A673 (cell line): ENCODE results near the gene CTNNA3. TPM values are rescaled to one million over a fixed set of nuclear protein-coding genes. Genes with fewer than 3 reads are reported as not detected.

Experiments
- BruUV-seq: library from RNA; stranded (reverse); fragments of 400-500 nt; replicated peaks from 2 replicates; lab custom pipeline; 2021; lab: Mats Ljungman, UMichigan
- CTCF ChIA-PET: fragments of 300-600 bp; sonication (Branson Sonifier 250); formaldehyde crosslinking; loops from one replicate; lab custom pipeline; 2022; ENCODE audit warnings: antibody characterized with exemption; lab: Charles Lee
- POLR2A ChIA-PET: fragments of 300-600 bp; sonication (Branson Sonifier 250); formaldehyde crosslinking; loops from one replicate; lab custom pipeline; 2022; ENCODE audit warnings: antibody characterized with exemption; ENCODE audit not compliant: low non-redundant PET; lab: Charles Lee
- DNase-seq: peaks from one replicate; pipeline ENCODE4 v3.0.0-alpha.2; 2015; ENCODE audit warnings: low spot score
- H3K27ac ChIP-seq: fragments of 200-600 bp; sonication (generic); 2 replicates; pipeline ENCODE4 v1.5.1; 2016; ENCODE audit warnings: mixed run types, low read depth, mild to moderate bottlenecking, mixed read lengths, antibody characterized with exemption, low read length; ENCODE audit not compliant: poor library complexity, severe bottlenecking
- H3K27me3 ChIP-seq: fragments of 200-600 bp; sonication (generic); replicated peaks from 2 replicates; pipeline ENCODE4 v1.6.1; 2017; ENCODE audit warnings: mixed run types, low read depth, mild to moderate bottlenecking, mixed read lengths, antibody characterized with exemption, low read length; ENCODE audit not compliant: insufficient read depth, poor library complexity
- H3K36me3 ChIP-seq: fragments of 200-600 bp; sonication (generic); 2 replicates; pipeline ENCODE4 v1.6.1; 2016; ENCODE audit warnings: mixed run types, mild to moderate bottlenecking, mixed read lengths, antibody characterized with exemption, low read length; ENCODE audit not compliant: insufficient read depth, poor library complexity, severe bottlenecking
- H3K4me1 ChIP-seq: fragments of 200-600 bp; sonication (generic); 2 replicates; pipeline ENCODE4 v1.6.1; 2017; ENCODE audit warnings: mixed run types, mild to moderate bottlenecking, mixed read lengths, antibody characterized with exemption, low read length; ENCODE audit not compliant: insufficient read depth, poor library complexity, severe bottlenecking
- H3K4me3 ChIP-seq: fragments of 200-600 bp; sonication (generic); 2 replicates; pipeline ENCODE4 v1.5.1; 2016; ENCODE audit warnings: low read depth, mixed run types, mild to moderate bottlenecking, mixed read lengths, low read length; ENCODE audit not compliant: poor library complexity, severe bottlenecking
- H3K9me3 ChIP-seq: fragments of 200-600 bp; sonication (generic); 2 replicates; pipeline ENCODE4 v1.6.1; 2016; ENCODE audit warnings: mixed run types, low read depth, mild to moderate bottlenecking, mixed read lengths, antibody characterized with exemption, low read length; ENCODE audit not compliant: poor library complexity, severe bottlenecking
- EZH2 ChIP-seq: fragments of 200-600 bp; sonication (generic); IDR thresholded peaks from 2 replicates; pipeline ENCODE4 v1.6.1; 2017; ENCODE audit warnings: borderline replicate concordance, low read depth, mild to moderate bottlenecking, mixed read lengths, antibody characterized with exemption, low read length; ENCODE audit not compliant: poor library complexity, severe bottlenecking
- intact Hi-C: fragments of 100-400 bp; cut with micrococcal nuclease; formaldehyde crosslinking; loops from one replicate; pipeline ENCODE4 v1.10.0; 2022; ENCODE audit not compliant: unreplicated experiment
- total RNA-seq: library from RNA; stranded (reverse); gene quantifications from 2 replicates; pipeline ENCODE4 v1.2.3, GENCODE V29; 2021
- TF ChIP-seq, protein P1 (sequence below): fragments of 300-800, 200-600 bp; sonication (generic); conservative IDR thresholded peaks from 2 replicates; pipeline ENCODE4 v1.5.1; 2017; ENCODE audit warnings: low read depth, mild to moderate bottlenecking, antibody characterized with exemption, low read length, moderate library complexity, mixed read lengths

Gene CTNNA3
- total RNA-seq, 1 experiment from 2014 or later = not detected

DNA sequence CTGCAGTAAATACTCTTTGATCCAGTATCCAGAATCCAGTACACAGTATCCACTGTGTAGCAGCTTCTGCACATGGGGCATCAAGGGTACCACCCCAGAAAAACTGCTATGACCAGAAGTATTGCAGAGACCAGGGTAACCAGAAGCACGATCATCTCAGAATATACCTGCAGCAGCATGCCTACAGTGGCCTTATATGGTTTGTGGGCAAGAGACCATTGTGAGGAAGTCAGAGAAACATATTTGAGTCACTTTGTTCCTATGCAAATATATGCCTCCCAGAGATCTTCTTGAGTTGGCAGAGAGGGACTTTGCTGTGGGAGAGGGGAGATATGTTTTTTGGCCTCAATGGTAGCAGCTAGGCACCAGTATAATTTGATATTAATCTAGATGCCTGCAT, 976.5 kb downstream of the CTNNA3 start:
- Histone ChIP-seq H3K9me3 (no peaks in the 10 kb centered on the region), H3K4me1 (no peaks in the 10 kb centered on the region), H3K27me3 (no peaks in the 10 kb centered on the region), H3K27ac (no peak overlapping the region), H3K4me3 (no peak overlapping the region), H3K36me3 (no peaks in the 10 kb centered on the region)
- intact Hi-C loops = no loop called here
- BruUV-seq = no TSS peak
- CTCF ChIA-PET = no interaction called here
- TF ChIP-seq EZH2 = no peak
- TF ChIP-seq, protein P1, sequence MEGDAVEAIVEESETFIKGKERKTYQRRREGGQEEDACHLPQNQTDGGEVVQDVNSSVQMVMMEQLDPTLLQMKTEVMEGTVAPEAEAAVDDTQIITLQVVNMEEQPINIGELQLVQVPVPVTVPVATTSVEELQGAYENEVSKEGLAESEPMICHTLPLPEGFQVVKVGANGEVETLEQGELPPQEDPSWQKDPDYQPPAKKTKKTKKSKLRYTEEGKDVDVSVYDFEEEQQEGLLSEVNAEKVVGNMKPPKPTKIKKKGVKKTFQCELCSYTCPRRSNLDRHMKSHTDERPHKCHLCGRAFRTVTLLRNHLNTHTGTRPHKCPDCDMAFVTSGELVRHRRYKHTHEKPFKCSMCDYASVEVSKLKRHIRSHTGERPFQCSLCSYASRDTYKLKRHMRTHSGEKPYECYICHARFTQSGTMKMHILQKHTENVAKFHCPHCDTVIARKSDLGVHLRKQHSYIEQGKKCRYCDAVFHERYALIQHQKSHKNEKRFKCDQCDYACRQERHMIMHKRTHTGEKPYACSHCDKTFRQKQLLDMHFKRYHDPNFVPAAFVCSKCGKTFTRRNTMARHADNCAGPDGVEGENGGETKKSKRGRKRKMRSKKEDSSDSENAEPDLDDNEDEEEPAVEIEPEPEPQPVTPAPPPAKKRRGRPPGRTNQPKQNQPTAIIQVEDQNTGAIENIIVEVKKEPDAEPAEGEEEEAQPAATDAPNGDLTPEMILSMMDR = no peak
- POLR2A ChIA-PET = no interaction called here
- no peak for DNase-seq

DNA sequence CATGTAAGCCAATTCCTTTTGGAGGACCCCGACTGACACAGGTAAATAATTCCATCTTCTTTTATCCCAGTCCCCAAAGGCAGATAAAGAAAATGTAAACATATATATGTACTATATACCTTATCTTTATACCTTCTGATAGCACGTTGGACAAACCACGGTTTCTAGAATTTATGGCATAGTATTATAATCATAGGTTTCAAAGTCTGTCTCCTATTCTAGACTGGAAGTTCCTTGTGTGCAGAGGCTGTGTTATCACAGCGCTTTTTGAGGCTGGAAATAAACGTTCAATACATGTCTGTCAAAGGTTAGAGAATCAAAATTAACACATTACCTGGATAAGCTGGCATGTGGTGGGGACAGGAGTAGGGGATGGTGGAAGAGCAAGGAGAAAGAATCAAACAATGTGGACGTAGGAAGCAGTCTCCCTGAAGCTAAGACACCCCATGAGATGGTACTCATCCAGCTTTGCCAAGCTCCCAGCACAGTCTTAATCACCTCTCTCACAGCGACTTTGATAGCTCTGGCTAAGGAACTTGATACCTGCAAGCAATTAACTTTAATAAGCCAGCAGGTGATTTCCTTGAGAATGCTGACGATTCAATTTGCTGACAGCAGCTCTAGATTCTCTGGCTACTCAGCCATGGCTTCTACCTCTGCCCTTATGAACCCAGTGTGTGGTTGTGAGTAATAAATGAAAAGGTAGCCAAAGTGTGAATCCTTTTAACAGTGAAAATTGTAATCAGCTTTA, 978.6 kb downstream of the CTNNA3 start:
- Histone ChIP-seq H3K27me3 (no peaks in the 10 kb centered on the region), H3K4me3 (no peak overlapping the region), H3K9me3 (no peaks in the 10 kb centered on the region), H3K27ac (no peak overlapping the region), H3K36me3 (no peaks in the 10 kb centered on the region), H3K4me1 (no peaks in the 10 kb centered on the region)
- no TSS peak for BruUV-seq
- intact Hi-C loops = no loop called here
- no peak for DNase-seq
- ChIA-PET CTCF (no interaction called here), POLR2A (no interaction called here)
- no peak for TF ChIP-seq EZH2
- TF ChIP-seq, protein P1 = no peak

DNA sequence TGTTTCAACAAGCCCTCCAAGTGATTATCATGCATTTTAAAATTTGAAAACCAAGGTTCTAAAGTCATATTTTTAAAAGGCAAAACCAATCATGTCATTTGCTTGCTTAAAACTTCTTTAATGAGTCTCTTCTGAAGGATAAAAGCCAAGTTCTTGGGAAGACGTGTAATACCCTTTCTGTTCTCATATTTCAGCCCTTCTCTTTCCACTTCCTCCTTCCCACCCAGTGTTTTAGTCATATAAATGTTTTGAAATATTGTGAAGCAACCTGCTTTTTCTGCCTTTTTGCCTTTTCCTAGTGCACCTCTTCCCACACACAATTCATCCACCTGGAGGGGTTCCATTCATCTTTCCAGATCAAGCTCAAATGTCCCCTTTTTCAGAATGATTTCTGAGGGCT, 981.3 kb downstream of the CTNNA3 start:
- no peak overlapping the region for H3K4me3 ChIP-seq
- intact Hi-C loops = no loop called here
- CTCF ChIA-PET = no interaction called here
- no peaks in the 10 kb centered on the region for H3K9me3 ChIP-seq
- no peak for TF ChIP-seq EZH2
- TF ChIP-seq, protein P1 = no peak
- BruUV-seq = no TSS peak
- H3K27ac ChIP-seq = no peak overlapping the region
- DNase-seq = no peak
- POLR2A ChIA-PET = no interaction called here
- no peaks in the 10 kb centered on the region for H3K27me3 ChIP-seq
- no peaks in the 10 kb centered on the region for H3K36me3 ChIP-seq
- no peaks in the 10 kb centered on the region for H3K4me1 ChIP-seq
